GM21360 (cell line): ENCODE measurements around the gene TLL2.
A peak's percentile ranks its signal among the peaks of the same experiment; 100 is the strongest.

ENCODE experiments used
- ATAC-seq: cut with Tn5 transposase; IDR thresholded peaks from one replicate; pipeline ENCODE4 v1.9.1; 2021; ENCODE audit warnings: mild to moderate bottlenecking, moderate library complexity; ENCODE audit not compliant: unreplicated experiment

TLL2 gene

DNA sequence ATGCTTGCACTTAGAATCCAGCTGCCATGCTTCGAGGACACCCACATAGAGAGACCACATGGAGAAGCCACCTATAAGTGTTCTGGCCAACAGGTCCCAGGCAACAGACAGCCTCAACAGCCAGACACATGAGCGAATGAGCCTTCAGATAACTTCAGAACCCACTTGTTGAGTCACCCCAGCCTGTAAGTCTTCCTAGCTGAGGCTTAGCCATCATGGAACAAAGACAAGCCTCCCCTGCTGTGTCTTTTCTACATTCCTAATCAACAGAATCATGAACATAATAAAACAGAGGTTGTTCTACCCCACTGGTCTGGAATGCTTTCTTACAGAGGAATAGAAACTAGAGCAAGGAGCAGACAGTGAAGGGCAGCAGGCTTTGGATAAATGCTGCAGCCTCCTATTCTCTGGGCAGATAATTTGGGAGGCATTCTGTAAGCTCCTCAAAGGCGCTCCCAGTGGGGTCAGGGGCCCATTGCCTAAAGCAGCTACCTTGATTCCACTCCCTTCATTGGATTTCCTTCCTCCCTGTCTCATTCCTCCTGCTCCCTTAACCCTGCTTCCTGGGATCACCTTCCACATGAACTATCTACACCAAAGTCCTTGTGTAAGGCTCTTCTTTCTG, 4.6 kb downstream of the TLL2 start:
- ATAC-seq: no peak

DNA sequence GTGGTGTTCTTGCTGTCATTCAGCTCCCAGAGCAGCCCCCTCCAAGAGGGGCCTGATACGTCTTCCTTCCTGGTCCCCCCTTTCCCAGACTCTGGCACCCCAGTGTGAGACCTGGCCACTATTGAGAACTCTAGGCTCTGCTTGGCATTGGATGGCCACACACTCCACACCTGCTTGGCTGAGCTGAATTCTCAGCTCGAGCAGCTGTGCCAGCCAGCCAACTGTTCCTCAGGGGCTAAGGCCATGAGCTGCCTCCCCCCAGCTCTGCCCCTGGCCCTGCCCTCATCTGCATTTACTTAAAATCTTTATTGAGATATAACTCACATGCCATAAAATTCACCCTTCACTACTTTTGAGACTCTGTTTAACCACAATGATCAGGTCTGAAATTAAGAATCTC, 6.7 kb downstream of the TLL2 start:
- ATAC-seq: no peak

- no peak for ATAC-seq
Observed at GRCh38 chr10:96505150-96506136, 8.3 kb downstream of the TLL2 start.

DNA sequence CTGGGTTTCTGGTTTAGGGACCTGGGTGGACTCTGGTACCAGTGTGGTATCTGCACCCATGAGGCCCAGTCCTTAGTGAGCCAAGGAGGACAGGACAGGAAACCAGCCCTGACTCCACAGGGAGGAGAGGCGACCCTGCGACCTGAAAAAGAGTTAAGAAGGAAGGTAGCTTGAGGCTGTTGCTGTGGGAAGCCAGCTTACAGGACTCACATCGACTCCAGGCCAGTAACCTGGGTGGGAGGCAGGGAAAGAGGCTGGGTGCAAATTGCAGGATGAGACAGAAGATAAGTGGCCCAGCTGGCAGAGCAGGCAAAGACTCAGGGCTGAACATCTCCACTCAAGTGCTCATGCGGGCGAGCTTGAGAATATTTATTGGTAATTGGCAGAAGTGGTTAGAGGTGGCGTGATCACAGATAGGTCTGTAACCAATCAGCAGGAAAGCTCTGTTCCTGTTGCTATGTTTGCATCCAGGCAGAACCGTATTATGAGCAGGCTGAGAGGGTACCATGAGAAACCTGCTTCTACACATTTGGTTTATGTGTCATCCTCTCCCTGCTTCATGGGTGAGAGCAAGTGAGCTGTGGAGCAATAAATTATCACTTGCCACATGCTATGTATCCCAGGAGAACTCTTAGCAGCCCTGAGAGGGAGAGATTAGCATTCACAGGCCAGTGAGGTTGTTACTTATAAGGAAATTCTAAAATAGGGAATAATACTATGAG, 11.0 kb downstream of the TLL2 start:
- ATAC-seq: no peak

GRCh38 chr10:96501985-96502384, 11.7 kb downstream of the TLL2 start:
- no peak for ATAC-seq

DNA sequence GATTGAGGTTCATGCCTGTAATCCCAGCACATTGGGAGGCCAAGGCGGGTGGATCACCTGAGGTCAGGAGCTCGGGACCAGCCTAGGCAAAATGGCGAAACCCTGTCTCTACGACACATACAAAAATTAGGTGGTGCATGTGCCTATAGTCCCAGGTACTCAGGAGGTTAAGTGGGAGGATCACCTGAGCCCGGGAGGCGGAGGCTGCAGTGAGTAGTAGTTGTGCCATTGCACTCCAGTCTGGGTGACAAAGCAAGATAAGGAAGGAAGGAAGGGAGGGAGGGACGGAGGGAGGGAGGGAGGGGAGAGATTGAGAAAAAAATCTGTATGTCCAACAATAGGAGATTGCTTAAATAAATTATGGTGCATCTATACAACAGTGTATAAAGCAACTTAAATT, 13.2 kb downstream of the TLL2 start:
- no peak for ATAC-seq

DNA sequence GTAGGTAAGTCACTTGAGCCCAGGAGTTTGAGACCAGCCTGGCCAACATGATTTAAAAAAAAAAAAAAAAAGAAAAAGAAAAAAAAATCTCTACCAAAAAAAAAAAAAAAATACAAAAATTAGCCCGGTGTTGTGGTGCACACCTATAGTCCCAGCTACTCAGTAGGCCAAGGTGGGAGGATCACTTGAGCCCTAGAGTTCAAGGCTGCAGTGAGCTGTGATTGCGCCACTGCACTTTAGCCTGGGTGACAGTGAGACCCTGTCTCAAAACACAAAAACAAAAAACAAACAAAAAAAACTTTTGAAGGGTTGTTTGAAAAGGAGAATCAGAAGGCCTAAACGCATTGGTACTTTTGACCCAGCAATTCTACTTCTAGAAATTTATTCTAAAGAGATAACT, 13.7 kb downstream of the TLL2 start:
- no peak for ATAC-seq

DNA sequence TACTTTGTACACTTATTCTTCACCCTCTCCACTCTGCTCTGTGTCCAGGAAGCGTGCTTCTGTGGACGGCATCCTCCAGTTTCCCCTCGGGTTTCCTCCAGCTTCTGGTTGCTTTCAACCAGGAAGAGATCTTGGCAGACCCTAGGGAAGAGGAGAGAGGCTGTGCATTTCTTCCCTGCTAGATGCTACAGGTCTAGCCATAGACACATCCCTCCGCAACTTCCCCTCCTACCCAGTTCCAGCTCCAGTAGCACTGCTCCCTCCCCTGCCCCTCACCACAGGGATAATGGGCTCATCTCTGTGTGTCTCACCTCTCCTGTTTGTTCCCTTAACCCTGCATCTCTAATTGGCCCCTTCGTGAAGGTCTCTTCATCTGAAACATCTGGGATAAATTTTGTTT, 16.3 kb downstream of the TLL2 start:
- no peak for ATAC-seq

GRCh38 chr10:96496281-96496925, 17.3 kb downstream of the TLL2 start:
- no peak for ATAC-seq

DNA sequence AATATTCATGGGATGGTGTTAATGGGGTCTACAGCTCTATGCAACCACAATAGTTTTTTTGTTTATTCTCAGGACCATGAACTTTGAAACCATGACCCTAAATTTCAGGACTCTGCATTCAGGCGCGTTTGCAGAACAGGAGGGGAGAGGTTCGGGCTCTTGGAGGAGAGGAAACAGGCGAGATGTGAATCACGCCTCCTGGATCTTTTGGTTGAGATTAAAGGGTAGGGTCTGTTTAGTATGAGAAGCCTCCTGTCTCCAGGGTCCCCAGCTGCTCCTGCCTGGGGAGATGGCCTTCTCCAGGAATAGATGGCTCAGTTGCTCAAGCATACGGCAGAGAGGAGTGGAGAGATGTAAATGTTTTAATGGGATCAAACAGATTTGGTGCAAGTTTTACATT, 18.2 kb downstream of the TLL2 start:
- no peak for ATAC-seq

DNA sequence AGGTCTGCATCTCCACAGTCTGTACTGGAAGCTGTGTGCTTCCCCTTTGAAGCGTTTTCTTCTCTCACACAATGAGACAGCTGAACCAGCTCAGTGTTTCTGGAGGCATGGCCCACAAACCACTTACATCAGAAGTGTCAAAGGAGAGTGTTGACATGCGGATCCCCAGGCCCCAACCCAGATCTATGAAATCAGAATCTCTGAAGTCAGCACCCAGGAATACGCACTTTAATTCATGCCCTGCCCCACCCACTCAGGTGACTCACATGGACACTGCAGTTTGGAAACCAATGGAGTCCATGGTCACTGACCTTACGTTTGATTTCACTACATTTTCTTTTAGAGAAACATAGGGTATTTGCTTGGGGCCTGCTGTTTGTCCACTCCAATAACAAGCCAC, 19.0 kb downstream of the TLL2 start:
- no peak for ATAC-seq

GRCh38 chr10:96493871-96494525, 19.7 kb downstream of the TLL2 start:
- ATAC-seq: no peak

DNA sequence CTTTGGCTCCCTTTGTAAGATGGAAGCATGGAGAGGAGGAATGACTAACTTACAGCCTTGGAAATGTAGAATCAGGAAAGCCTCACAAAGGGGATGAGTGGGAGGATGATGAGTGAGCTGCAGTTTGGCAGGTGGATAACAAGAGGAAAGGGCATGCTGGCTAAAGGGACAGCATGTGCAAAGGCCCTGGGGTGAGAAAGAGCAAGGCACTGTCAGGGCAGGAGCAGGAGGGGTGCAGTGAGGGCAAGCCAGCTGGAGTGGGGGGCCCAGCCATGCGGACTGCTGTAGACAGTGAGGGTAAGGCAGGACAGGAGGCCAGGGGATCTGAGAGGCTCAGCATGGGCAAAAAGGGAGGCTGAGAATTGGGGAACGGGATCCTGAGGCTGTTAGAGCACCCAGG, 20.5 kb downstream of the TLL2 start:
- ATAC-seq: no peak

- ATAC-seq: no peak
Observed at GRCh38 chr10:96491303-96491702, 22.4 kb downstream of the TLL2 start.

GRCh38 chr10:96488161-96488935, 25.4 kb downstream of the TLL2 start:
- ATAC-seq: no peak

- ATAC-seq: no peak
Observed at GRCh38 chr10:96482815-96483588, 30.7 kb downstream of the TLL2 start.

- no peak for ATAC-seq
Observed at GRCh38 chr10:96478355-96478754, 35.4 kb downstream of the TLL2 start.

GRCh38 chr10:96473866-96474265, 39.9 kb downstream of the TLL2 start:
- ATAC-seq: no peak

DNA sequence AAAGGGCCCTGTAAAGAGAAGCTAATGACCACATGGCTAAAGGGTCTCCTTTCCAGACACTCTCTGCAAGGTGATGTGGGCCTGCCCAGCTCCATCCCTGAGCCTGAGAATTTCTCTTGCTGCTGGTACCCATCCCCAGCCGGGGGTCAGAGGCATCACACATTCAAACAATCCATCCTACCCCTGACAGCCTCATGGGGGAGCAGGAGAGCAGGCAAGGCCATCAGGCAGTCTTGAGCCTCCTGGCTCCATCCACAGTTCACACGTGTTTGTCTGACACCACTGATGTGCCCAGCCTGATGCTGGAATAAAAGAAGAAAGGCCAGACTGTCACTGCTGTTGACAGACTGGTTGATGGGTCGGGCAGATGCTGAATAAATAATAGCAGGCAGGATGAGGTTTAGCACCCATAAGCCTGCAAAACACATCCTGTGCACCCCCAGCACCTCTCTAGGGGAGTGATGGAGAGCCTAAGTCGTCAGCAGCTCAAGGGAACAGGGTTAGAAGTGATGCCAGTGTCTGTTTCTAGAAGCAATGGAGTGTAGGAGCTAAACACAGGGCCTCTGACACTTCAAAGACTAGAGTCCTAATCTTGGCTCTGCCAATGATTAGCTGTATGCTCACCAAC, 43.5 kb downstream of the TLL2 start:
- peak; percentile 73 for ATAC-seq
